Stimulated activated CD4-positive, alpha-beta T cell treated with anti-CD3 and anti-CD28 coated beads, Interleukin-12 subunit alpha, Interleukin-12 subunit beta, amount 100 ng/mL, for 24 hours (primary cell): ENCODE data around the gene KCTD21.
"Not testable (repeated sequence)": the region's sequence is repeated elsewhere in the genome, so short reads cannot be mapped to it uniquely, and the experiment has no call there.

ENCODE experiments used
- DNase-seq, 2 experiments: peaks; one replicate each; pipeline ENCODE4 v3.0.0-alpha.2; 2020; ENCODE audit warnings: low read depth in 2 of 2

The KCTD21 gene, protein sequence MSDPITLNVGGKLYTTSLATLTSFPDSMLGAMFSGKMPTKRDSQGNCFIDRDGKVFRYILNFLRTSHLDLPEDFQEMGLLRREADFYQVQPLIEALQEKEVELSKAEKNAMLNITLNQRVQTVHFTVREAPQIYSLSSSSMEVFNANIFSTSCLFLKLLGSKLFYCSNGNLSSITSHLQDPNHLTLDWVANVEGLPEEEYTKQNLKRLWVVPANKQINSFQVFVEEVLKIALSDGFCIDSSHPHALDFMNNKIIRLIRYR

DNA sequence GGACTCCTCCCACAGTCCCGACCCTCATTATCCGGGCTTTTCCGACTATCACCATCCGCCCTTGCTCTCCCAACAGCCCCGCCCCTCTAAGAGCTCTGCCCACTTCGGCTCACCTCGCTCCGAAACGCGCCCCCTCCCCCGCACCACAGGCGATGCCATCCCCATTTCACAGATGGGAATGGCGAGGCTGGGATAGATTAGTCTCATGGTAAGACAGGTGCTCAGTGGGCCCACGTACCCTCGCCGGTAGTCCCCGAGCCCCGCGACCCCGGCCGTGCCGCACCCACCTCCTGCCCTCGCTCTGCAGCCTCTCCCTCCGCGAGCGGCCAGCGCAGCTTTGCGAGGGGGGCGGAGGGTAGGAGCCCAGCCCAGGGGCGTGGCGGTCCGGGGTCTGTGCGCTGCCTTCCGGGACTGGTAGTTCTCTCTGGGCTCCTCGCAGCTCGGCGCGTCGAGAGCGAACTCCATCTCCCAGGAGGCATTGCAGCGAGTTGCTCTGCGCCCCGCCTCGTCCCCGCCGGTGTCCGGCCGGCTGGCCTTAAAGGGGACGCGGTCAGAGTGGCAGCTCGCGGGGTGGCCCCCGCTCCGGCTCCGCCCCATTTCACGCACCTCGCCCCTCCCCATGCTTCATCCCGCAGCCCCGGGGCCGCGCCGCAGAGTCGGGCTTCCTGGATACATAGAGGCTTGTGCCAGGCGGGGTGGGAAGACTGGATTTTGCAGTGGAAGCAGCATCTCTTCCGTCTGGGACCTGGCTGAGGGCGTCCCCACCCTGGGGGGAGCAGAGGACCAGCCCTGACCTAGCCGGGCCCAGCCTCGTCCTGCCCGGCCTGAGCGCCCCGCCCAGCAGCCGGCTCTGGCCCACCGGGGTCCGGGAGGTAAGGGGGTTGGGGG, at the start of gene KCTD21, which contains the start of gene USP35:
Gene KCTD21, minus strand, starts transcription at position 341 of the 888 bp plus-strand sequence. CDS start 14,072 bp downstream, outside the sequence.
Gene USP35, plus strand, starts transcription at position 634 of the 888 bp plus-strand sequence. CDS start 7,327 bp downstream, outside the sequence.
- DNase-seq, result peak; percentile 83 to 89

DNA sequence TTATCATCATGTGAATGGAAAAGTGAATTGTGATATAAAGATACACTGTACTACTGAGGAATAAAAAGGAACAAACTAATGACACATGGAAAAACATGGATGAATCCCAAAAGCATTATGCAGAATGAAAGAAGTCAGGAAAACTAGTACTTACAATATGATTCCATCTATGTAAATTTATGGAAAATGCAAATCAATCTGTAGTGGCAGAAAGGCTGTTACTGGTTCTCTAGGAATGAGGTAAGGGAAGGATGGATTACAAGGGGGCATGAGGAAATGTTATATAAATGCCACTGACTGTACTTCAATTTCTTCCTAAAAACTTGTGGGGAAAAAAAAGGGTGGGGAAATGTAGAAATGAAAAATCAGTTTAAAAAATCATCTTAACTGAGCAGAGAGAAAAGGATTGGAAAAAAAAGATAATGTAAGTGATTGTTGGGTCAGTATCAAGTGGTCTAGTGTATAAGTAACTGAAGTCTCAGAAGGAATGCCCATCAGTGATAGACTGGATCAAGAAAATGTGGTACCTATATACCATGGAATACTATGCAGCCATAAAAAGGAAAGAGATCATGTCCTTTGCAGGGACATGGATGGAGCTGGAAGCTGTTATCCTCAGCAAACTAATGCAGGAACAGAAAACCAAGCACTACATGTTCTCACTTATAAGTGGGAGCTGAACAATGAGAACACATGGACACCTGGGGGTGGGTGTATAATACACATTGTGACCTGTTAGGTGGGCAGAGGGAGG, 49.0 kb upstream of the KCTD21 start:
- no peak for DNase-seq

DNA sequence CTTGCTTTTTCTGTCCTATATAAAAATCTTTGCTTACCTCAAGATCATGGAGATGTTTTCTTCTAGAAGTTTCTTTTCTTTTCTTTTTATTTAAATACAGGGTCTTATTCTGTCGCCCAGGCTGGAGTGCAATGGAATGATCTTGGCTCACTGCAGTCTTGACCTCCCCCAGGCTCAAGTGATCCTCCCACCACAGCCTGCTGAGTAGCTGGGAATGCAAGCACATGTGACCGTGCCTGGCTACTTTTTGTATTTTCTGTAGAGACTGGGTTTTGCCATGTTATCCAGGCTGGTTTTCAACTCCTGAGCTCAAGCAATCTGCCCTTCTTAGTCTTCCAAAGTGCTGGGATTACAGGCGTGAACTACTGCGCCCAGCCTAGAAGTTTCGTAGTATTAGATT, 45.6 kb upstream of the KCTD21 start:
- DNase-seq, result no peak

DNA sequence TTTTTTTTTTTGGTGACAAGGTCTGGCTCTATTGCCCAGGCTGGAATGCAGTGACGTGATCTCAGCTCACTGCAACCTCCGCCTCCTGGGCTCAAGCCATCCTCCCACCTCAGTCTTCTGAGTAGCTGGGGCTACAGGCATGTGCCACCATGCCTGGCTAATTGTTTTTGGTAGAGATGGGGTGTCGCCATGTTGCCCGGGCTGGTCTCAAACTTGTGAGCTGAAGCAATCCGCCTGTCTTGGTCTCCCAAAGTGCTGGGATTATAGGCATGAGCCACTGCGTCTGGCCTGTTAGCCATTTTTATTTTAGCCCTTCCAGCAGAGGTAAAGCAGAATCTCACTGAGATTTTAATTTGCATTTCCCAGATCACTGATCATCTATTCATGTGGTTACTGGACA, 44.6 kb upstream of the KCTD21 start:
- not testable (repeated sequence) for DNase-seq

DNA sequence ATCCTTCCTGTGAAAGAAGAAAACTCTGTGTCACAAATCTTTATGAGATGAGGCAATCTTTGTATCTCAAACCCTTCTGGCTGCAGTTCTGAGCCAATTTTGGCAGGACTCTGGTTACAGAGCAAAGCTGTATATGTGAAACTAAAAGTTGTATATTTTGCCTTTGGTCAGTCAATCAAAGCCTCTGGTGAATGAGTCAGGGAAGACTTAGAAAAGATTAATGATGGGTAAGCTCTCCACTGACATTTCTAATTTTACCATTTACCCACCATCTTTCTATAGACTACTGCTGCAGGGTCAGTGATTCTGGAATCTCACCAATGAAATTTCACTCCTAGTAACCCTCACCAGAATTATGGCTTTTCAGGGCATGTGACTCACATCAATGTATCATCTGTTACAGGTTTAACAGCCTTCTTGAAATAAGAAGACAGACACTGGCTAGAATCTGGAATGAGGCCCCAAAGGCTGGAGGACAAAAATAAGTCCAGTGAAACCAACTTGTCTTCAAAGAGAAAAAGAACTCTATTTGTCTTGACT, 43.6 kb upstream of the KCTD21 start:
- no peak for DNase-seq

DNA sequence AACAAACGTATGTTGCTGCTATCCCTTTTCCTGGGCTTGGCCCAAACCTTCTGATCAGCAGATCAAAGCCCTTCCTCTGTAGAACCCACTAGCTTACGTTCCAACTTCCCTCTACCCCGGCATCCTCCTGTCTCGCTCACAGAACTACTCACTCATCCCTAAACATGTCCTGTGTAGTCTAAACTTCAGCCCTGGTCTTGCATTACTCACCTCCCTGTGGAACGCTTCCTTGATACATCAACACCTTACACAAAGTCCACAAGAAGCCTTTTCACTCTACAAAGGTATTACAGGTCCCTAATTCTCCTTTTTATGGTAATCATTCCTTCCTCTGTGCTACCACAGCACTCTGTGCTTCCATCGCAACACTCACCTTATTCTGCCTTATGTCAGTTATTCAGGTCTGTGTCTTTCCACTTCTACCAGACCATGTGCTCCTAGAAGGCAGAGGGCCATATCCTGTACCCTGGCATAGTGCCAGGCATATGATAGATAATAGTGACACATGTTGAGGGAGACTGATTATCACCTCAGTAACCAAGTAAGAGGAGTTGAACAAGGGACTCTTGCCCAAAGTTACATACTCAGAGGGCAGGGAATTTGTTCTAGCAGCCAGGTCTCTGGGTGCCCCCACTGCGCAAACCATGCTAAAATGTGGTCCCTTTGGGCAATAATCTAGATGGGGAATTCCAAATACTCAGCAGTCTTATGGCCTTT, 41.9 kb upstream of the KCTD21 start:
- DNase-seq, result no peak

DNA sequence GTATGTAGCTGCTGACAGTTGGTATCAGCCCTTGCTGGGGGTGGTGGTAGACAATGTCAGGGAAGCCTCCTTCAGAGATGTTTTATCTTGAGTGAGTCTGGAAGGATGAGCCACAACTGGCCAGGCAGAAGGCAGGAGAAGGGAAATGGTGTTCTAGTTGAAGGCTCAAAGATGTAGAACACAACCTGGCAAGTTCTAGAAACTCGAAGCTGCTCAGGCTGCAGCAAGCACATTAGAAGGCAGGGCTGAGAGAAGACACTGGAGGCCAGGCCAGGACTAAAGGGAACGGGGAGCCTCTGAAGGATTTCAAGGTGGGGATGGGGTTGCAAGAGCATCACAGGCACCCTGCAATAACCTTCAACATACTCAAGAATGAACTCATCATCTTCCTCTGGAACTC, 40.7 kb upstream of the KCTD21 start:
- DNase-seq, result no peak

DNA sequence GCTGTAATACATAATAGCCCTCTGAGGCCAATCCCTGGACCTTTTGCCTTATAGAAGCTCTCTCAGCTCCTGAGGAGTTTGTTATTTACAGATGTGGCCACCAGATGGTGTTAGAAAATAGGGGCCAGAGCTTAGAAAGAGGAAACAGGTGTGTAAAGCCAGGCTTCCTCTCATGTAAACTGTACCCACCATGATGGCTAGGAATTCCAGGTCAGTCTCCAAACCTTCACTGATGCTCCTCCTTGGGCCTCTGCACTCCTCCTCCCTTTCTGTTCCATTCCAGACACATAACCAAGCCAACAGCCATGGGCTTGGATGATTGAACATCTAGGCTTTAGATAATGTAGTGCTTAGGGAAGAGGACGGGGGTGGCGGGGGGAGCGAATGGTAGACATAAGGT, 40.0 kb upstream of the KCTD21 start:
- no peak for DNase-seq

DNA sequence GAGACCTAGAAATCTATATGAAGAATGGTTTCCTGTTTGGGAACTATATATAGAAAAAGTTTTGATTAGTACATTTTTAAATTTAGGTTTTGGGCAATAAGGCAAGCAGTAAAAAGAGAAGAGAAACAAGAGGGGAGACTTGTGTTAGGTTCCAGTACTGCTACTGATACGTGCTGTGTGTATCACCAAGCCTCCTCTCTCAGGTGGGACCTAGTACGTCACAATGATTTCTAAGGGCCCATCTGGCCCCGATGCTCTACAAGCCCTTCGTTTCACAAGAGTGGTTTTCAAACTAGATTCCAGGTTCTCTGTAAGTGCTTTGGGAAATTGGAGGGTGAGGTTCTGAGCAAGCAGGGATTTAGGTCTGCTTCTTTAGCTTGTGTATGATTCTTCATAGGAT, 39.5 kb upstream of the KCTD21 start:
- no peak for DNase-seq

DNA sequence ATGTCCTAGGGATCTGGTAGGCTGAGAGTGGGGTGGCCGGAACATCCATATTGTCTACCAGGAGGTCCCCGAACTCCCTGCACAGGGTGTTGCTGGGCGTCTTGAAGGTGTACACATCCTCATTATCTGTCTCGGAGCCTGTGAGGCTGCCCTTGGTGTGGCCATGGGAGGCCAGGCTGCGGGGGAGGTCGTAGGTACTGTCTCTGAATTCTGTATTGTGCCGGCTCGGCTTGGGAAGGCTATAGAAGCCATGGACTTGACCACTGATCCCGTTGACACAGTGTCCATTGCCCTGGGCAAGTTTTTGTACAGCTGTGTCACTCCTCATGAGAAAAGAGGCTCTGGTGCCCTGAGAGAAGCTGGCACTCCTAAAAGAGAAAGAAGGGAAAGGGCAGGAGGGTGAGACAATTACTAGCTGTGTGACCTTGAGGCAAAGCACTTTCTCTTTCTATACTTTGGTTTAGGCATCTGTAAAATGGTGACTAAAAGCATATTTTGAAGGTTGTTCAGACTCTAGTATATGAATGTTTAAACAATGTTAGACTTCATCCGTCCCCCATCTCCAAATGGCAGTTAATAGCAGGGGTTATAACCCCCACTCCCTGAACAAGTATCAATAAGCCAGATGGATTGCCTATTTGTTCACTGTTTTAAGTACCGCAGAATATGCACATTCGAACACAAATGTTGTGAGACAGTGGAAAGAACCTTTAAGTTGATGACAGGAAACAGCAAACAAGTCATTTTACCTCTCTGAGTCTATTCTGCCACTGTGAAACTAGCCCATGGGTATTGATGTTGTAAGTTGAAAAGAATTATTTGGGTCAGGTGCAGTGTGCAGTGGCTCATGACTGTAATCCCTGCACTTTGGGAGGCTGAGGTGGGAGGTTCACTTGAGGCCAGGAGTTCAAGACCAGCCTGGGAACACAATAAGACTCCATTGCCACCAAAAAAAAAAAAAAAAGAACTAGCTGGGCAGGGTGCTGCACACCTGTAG, 38.6 kb upstream of the KCTD21 start:
- no peak for DNase-seq

DNA sequence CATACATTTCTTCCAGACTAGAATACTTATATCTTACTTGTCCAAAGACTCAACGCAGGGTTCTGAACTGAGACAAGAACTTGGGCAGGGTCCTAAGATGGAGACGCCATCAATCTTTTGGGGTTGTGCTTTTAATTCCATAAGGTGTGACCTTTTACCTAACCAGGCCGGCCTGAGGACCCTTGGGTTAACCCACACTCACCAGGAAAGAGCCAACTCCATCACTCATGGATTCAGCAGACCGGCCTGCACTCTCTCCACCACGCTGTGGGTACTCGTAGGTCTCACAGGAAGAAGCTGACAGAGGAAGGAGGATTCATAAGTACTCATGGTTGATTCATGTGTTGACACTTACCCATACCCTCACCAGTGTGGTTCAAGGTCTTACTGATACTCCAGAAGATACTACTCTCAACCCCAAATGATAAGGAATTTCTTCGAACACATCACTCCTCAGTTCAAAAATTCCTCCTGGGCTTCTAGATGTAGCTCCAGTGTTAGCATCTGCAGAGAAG, 36.5 kb upstream of the KCTD21 start:
- DNase-seq, result no peak

DNA sequence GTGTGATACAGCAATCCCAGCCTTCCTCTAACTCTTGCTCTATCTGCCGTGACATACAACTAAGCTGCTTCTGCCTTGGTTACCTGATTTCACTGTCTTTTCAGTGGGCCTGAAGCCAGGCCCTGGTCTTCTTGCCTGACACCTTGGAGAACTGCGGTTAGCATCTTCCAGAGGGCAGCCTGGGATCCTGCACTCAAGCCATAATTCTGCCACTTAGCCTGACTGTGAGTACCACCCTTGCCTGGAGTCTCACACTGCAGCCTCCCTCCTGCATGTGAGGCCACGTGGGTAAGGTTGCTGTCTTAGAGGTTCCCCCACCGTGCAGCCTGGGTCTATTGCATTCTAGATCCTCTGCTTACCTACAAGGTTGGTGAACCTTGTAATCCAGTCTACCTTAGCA, 36.1 kb upstream of the KCTD21 start:
- no peak for DNase-seq

DNA sequence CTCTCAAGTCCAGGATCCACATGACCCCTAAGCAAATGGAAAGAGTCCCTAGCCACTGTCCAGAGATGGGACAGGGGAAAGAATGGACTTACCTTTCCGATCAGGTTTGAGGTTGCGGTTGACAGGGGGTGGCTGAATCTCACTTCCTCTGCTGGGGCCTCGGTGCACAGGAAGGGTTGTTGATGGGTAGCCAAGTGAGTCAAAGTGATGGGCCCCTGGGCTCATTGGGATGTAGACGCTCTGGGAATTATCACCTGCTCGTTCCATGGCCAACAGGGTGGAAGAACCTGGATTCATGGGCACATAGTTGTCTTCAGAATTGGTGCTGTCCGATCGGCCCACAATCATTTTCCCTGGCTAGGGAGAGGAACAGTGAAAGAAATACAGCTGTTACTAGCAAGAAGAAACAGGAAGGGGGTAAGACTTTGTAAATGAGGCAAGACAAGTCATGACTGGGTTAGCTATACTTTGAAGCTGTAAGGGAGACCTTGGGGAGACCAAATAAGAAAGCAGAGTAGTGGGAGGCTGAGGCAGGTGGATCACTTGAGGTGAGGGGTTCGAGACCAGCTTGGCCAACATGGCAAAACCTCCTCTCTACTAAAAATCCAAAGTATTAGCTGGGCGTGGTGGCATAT, 35.0 kb upstream of the KCTD21 start:
- DNase-seq, result no peak

DNA sequence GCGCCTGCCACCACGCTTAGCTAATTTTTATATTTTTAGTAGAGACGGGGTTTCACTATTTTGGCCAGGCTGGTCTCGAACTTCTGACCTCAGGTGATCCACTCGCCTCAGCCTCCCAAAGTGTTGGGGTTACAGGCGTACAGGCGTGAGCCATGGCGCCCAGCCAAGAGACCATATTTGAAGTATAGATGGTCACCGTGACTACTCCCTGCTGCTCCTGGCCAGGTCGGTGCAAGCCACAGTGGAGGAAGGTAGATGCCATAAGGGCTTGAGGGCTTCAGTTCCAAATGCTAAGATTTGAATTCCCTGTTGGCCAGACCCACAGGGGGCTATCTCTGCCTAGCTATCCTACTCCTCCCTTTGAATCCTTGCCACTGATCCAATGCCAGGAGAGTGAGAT, 34.3 kb upstream of the KCTD21 start:
- not testable (repeated sequence) for DNase-seq

DNA sequence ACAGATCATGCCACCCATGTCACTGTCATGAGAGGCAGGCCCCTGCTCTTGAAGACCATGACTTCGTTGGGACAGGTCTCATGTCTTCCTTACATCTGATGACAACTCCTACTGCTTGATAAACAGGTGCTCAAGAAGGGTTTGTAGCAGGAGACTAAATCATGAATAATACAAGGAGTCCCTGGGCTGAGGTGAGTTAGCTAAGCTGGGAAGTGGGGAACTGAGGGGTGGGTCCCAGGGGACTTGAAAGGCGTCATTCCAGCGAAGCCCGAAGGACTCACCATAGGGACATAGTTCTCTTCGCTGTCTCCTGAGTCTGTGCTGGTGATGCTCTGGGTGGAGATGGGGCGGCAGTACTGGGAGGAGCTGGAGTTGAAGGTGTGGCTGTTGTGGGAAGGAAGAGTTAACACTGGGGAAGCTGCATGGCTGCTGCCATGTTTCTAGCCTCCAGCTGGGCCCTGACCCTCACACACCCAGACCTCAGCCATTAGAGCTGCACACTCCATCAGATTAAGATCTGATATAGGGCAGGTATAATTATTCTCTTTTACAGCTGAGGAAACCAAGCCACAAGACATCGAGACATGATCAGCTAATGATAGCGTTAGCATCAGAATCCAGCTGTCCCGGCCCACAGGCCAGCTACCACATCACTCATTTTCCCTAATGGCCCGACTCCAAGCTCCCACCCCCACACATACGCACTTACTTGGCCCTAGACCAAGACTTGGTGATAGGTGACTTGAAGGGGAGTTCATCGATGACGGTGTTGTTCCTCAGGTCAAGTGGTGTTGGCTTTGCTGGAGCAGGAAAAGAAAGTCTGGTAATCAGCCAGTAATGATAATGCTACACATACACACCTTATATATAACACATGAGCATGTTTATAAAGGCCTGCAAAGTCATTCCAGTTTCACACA, 33.2 kb upstream of the KCTD21 start:
- no peak for DNase-seq

DNA sequence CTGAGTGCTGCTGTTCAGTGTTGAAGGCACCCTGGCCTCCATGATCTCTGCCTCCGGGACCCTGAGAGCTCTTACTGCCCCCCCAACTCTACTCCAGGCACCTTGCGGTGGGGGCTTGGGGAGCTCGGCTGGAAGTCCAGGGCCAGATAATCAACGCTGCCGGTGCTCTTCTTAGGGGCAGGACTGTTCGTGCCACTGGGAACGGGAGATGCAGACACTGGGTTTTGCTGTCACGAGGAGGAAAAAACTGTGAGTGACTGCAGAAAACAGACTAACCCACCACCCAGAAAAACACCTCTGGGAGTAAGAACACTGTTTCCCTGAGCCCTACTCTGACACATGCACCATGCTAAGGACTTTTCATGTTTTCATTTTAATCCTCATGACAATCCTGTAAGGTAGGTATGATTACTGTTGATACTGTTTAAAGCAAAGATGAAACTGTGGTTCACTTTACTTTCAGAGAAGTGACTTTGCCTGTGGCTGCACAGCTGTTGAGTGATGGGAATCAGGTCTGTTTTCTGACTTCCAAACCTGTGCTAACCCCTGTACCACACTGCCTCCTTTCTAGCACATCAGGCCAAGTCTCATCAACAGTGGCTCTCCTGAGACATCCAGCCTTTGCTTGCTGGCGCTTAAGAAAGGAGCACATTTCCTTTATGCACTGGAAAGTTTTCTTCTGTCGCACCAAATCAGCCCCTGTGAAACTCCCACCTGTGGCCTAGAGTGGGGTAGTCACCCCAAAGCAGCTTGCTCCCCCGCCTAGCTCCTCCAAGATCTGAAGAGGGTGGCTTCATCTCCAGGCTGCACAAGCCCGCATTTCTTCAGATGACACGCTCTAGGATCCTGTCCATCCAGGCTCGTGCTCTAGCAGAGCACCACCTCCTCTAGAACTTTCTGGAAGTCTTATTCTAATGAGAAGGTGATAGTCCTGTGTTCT, 32.1 kb upstream of the KCTD21 start:
- DNase-seq, result no peak
